HFFc6 (cell line): ENCODE data around the gene LRATD1. TPM values are rescaled to one million over a fixed set of nuclear protein-coding genes. Genes with fewer than 3 reads are reported as not detected.
"Not testable (repeated sequence)": the region's sequence is repeated elsewhere in the genome, so short reads cannot be mapped to it uniquely, and the experiment has no call there.

ENCODE experiments used
- DNase-seq: peaks from one replicate; pipeline ENCODE4 v3.0.0-alpha.2; 2018
- H3K27ac Mint-ChIP-seq: 2 replicates; pipeline ENCODE4 v1.8.0; 2020; ENCODE audit warnings: mild to moderate bottlenecking, mixed read lengths
- H3K27me3 Mint-ChIP-seq: 2 replicates; pipeline ENCODE4 v1.8.0; 2021; ENCODE audit warnings: mild to moderate bottlenecking, moderate library complexity, mixed read lengths; ENCODE audit not compliant: insufficient read depth
- H3K36me3 Mint-ChIP-seq: 2 replicates; pipeline ENCODE4 v1.8.0; 2021; ENCODE audit warnings: low read depth, mixed read lengths
- H3K4me1 Mint-ChIP-seq: 2 replicates; pipeline ENCODE4 v1.8.0; 2020; ENCODE audit warnings: low read depth, mixed read lengths
- H3K4me3 Mint-ChIP-seq: 2 replicates; pipeline ENCODE4 v1.8.0; 2020; ENCODE audit warnings: mild to moderate bottlenecking, moderate library complexity, mixed read lengths
- H3K9me3 Mint-ChIP-seq: 2 replicates; pipeline ENCODE4 v1.8.0; 2020; ENCODE audit warnings: mild to moderate bottlenecking, mixed read lengths
- CTCF ChIP-seq: fragments of 200-600 bp; sonication (generic); IDR thresholded peaks from 2 replicates; pipeline ENCODE4 v1.5.0; 2021; ENCODE audit warnings: antibody characterized with exemption, mild to moderate bottlenecking
- total RNA-seq, 6 experiments: library from RNA; stranded (reverse); fragmentation: NEBNext Ultra II Directional; extraction: Animal tissue kit (Norgen Biotek cat#: 25700); gene quantifications; 2 replicates in 1 of 6; 3 replicates in 5 of 6; pipeline ENCODE4 v1.2.3, GENCODE V29; 2021

Gene LRATD1
- total RNA-seq, 6 experiments from 2014 or later, result 0.05 to 0.07 TPM; not detected in 4

DNA sequence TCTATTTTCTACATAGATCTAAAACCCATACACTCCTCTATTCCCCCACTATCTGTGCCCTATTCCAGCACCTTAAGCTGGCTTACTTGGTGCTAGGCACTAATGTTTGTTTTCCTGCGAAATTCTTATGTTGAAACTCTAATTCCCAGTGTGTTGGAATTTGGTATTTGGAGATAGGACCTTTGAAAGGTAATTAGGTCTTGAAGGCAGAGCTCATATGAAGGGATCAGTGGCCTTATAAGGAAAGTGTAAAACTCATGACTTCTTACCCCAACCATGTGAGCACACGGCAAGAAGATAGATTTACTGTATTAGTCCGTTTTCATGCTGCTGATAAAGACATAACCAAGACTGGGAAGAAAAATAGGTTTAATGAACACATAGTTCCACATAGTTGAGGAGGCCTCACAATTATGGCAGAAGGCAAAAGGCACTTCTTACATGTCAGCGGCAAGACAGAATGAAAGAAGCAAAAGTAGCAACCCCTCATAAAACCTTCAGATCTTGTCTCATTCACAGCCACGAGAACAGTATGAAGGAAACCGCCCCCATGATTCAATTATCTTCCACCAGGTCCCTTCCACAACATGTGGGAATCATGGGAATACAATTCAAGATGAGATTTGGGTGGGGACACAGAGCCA lies 10.5 kb upstream of the LRATD1 start:
- Mint-ChIP-seq H3K27me3 (peaks cover 1% of the 10 kb centered on the region), H3K4me3 (no peak overlapping the region), H3K36me3 (no peaks in the 10 kb centered on the region), H3K27ac (no peak overlapping the region), H3K4me1 (peaks cover 10% of the 10 kb centered on the region; the same call in 1 of the 2 replicates), H3K9me3 (no peaks in the 10 kb centered on the region)
- TF ChIP-seq CTCF, result no peak
- DNase-seq, result no peak

DNA sequence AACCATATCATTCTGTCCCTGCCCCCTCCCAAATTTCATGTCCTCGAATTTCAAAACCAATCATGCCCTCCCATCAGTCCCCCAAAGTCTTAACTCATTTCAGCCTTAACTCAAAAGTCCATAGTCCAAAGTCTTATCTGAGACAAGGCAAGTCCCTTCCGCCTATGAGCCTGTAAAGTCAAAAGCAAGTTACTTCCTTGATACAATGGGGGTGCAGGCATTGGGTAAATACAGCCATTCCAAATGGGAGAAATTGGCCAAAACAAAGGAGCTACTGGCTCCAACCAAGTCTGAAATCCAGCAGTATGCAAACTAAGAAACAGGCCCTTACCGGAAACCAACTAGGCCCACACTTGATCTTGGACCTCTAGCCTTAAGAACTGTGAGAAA lies 10.0 kb upstream of the LRATD1 start:
- not testable (repeated sequence) for H3K27me3 Mint-ChIP-seq, H3K9me3 Mint-ChIP-seq, DNase-seq, H3K27ac Mint-ChIP-seq, H3K36me3 Mint-ChIP-seq, H3K4me3 Mint-ChIP-seq
- peaks cover 10% of the 10 kb centered on the region; the same call in 1 of the 2 replicates for H3K4me1 Mint-ChIP-seq

GRCh38 chr2:14623237-14623636 lies 9.3 kb upstream of the LRATD1 start:
- Mint-ChIP-seq H3K36me3 (no peaks in the 10 kb centered on the region), H3K4me3 (no peak overlapping the region), H3K4me1 (peaks cover 10% of the 10 kb centered on the region; the same call in 1 of the 2 replicates), H3K9me3 (no peaks in the 10 kb centered on the region), H3K27me3 (peaks cover 2% of the 10 kb centered on the region), H3K27ac (no peak overlapping the region)
- no peak for DNase-seq
- TF ChIP-seq CTCF, result no peak

DNA sequence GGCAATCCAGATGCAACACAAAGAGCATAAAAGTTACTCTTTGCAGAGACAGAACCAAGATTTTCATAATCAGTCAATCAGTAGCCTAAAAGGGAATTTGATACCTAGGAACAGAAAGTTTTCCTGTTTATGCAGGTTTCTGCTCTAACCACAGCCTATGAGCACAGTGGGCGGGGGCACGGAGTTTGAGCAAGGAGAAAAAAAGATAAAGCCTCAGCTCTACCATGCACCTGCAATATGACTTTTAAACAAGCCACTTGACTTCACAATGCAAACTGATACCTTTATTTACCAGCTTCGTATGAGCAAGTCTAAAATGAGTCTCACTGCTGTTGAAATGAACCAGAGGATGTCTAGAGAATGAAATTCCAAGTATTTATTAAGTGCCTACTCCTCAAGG lies 5.6 kb upstream of the LRATD1 start:
- H3K36me3 Mint-ChIP-seq, result no peaks in the 10 kb centered on the region
- no peak for DNase-seq
- H3K9me3 Mint-ChIP-seq, result no peaks in the 10 kb centered on the region
- no peak overlapping the region for H3K4me3 Mint-ChIP-seq
- H3K4me1 Mint-ChIP-seq, result peaks cover 13% of the 10 kb centered on the region
- no peak for TF ChIP-seq CTCF
- no peak overlapping the region for H3K27ac Mint-ChIP-seq
- peaks cover 20% of the 10 kb centered on the region for H3K27me3 Mint-ChIP-seq

- Mint-ChIP-seq H3K9me3 (no peaks in the 10 kb centered on the region), H3K36me3 (no peaks in the 10 kb centered on the region), H3K27me3 (peaks cover 34% of the 10 kb centered on the region), H3K4me1 (peaks cover 20% of the 10 kb centered on the region), H3K4me3 (no peak overlapping the region), H3K27ac (no peak overlapping the region)
- peak; percentile 2 for DNase-seq
- no peak for TF ChIP-seq CTCF
These were observed 3.6 kb upstream of the LRATD1 start for GRCh38 chr2:14628901-14629300.

DNA sequence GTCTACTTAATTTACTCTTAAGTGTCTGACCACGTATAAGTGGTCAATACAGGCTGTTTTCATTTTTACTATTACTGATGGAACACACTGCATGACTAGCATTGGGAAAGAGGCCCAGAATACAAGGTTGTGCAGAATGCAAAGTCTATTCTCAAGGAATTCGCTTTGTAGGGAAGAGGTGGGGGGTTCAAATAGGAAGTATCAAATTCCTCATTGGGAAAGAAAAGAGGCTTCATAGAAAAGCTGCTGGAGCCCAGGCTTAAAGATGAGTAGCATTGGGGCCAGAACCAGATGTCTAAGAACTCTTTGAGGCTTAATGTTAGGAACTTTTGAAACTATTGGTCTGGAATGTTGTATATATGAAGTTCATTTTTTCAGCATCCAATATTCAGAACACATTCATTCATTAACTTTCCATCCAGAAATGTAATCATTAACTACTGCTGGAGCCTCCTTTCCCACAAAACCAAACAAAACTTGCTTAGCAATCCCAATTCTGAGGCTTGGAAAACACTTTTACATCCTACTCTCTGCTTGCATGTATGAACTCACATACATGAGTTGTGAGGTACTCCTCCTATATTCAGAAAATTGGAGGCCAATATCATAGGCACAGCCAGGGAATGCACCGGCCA lies 994 bp upstream of the LRATD1 start:
- Mint-ChIP-seq H3K27me3 (peaks cover 41% of the 10 kb centered on the region), H3K9me3 (no peaks in the 10 kb centered on the region), H3K4me1 (peaks cover 20% of the 10 kb centered on the region), H3K36me3 (no peaks in the 10 kb centered on the region), H3K4me3 (peak overlapping the region; percentile 43; the same call in 1 of the 2 replicates), H3K27ac (no peak overlapping the region)
- no peak for TF ChIP-seq CTCF
- DNase-seq, result no peak
